HG03521 (cell line): ENCODE measurements around the gene SEBOX.

Experiments
- ATAC-seq: cut with Tn5 transposase; IDR thresholded peaks from one replicate; pipeline ENCODE4 v1.9.1; 2021; ENCODE audit warnings: mild to moderate bottlenecking, moderate library complexity; ENCODE audit not compliant: unreplicated experiment

Gene SEBOX

GRCh38 chr17:28364665-28365363 is at the start of gene SEBOX:
TSS of gene SEBOX (minus strand) at chr17:28365199. CDS start at chr17:28365151, 48 bp downstream.
- ATAC-seq: no peak

- ATAC-seq: no peak
These were observed 48.8 kb upstream of the SEBOX start for GRCh38 chr17:28413804-28414203.

GRCh38 chr17:28412099-28412498 is 47.1 kb upstream of the SEBOX start:
- ATAC-seq: no peak

- ATAC-seq: no peak
These were observed 42.9 kb upstream of the SEBOX start for GRCh38 chr17:28407974-28408306.

- ATAC-seq: no peak
These were observed 42.4 kb upstream of the SEBOX start for GRCh38 chr17:28407130-28407973.

GRCh38 chr17:28406473-28406814 is 41.4 kb upstream of the SEBOX start:
- ATAC-seq: no peak

- ATAC-seq: peak; percentile 49
These were observed 40.9 kb upstream of the SEBOX start, which contains the start of gene SLC46A1 for GRCh38 chr17:28405632-28406472. TSS of gene SLC46A1 (minus strand) at chr17:28406212. CDS start at chr17:28406114, 98 bp downstream.

- no peak for ATAC-seq
These were observed 40.0 kb upstream of the SEBOX start for GRCh38 chr17:28404812-28405570.

GRCh38 chr17:28404461-28404811 is 39.4 kb upstream of the SEBOX start:
- ATAC-seq: no peak

- ATAC-seq: no peak
These were observed 39.0 kb upstream of the SEBOX start for GRCh38 chr17:28404007-28404406.

- no peak for ATAC-seq
These were observed 37.8 kb upstream of the SEBOX start for GRCh38 chr17:28402844-28403243.

GRCh38 chr17:28402224-28402630 is 37.2 kb upstream of the SEBOX start:
- no peak for ATAC-seq

GRCh38 chr17:28399808-28400207 is 34.8 kb upstream of the SEBOX start:
- ATAC-seq: no peak

GRCh38 chr17:28398280-28398981 is 33.4 kb upstream of the SEBOX start:
- no peak for ATAC-seq

- ATAC-seq: no peak
These were observed 32.8 kb upstream of the SEBOX start for GRCh38 chr17:28397687-28398279.

- ATAC-seq: no peak
These were observed 32.3 kb upstream of the SEBOX start for GRCh38 chr17:28397275-28397674.

GRCh38 chr17:28396635-28397239 is 31.7 kb upstream of the SEBOX start:
- no peak for ATAC-seq

GRCh38 chr17:28395968-28396367 is 31.0 kb upstream of the SEBOX start:
- ATAC-seq: no peak

- no peak for ATAC-seq
These were observed 30.4 kb upstream of the SEBOX start for GRCh38 chr17:28395426-28395825.
